ENCODE data around the gene TRPM4. TPM values are rescaled to one million over a fixed set of nuclear protein-coding genes. Genes with fewer than 3 reads are reported as not detected.

Gene TRPM4
- total and polyA plus RNA-seq, 2 of the 8 experiments (the other 6 are each of a cell fraction or from before 2014, with no cell fraction given), result 11.3 to 13.3 TPM

DNA sequence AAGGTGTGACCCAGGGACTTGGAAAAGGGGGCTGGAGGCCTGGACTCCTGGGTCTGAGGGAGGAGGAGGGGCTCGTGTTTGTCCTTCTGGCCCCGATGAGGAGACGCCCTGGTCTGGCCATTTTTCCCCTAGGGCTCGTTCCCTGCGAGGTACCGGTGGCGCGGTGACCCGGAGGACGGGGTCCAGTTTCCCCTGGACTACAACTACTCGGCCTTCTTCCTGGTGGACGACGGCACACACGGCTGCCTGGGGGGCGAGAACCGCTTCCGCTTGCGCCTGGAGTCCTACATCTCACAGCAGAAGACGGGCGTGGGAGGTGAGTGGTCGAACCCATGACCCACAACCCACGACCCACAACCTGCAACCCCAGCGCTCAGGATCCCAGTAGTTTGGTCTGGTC is 10.8 kb downstream of the TRPM4 start:
- Histone ChIP-seq H3K36me3 (ENCODE audit: control insufficient read depth in 2 of 4, insufficient read depth in 4 of 4, low read length in 3 of 4) (peaks cover 0 to 2% (median 0%) of the 10 kb centered on the region in 4 experiments; a peak in 1 of 8 replicates), H3K4me2 (ENCODE audit: insufficient read depth in 1 of 2, low read depth in 2 of 2, low read length in 2 of 2) (no peak overlapping the region), H3K27ac (ENCODE audit: low read depth, low read length) (no peak overlapping the region), H3K9me3 (ENCODE audit: insufficient read depth in 2 of 2, low read depth in 1 of 2, low read length in 1 of 2) (no peaks in the 10 kb centered on the region), H3K56ac (replicated peaks; ENCODE audit: insufficient read length, low read depth, low read length) (no peak overlapping the region), H3K9ac (replicated peaks in 1 of 4; ENCODE audit: extremely low read depth in 1 of 4, low read depth in 3 of 4, low read length in 3 of 4) (no peak overlapping the region), H2AFZ (ENCODE audit: low read length) (no peak overlapping the region), H3K23me2 (ENCODE audit: low read depth, low read length) (peaks cover 6% of the 10 kb centered on the region; the same call in 1 of the 2 replicates), H4K5ac (ENCODE audit: insufficient read length, low read depth, low read length) (no peak overlapping the region), H2BK15ac (ENCODE audit: low read length) (no peak overlapping the region), H3K18ac (ENCODE audit: extremely low read depth, low read length) (no peak overlapping the region), H4K20me1 (replicated peaks in 1 of 2; ENCODE audit: control insufficient read depth in 1 of 2, insufficient read depth in 2 of 2, low read length in 2 of 2) (peaks cover 0 to 1% of the 10 kb centered on the region in 2 experiments), H2BK12ac (ENCODE audit: low read depth, low read length) (no peak overlapping the region), H2BK5ac (ENCODE audit: low read depth, low read length) (no peak overlapping the region), H2AK5ac (ENCODE audit: low read depth, low read length) (no peak overlapping the region), H3K23ac (ENCODE audit: insufficient read length) (no peak overlapping the region), H4K91ac (replicated peaks; ENCODE audit: insufficient read length, low read length) (no peak overlapping the region), H3K79me2 (ENCODE audit: control insufficient read depth in 1 of 2, insufficient read depth in 2 of 2, low read length in 2 of 2) (no peaks in the 10 kb centered on the region), H3K4me1 (replicated peaks in 1 of 4; ENCODE audit: control insufficient read depth in 3 of 4, insufficient read depth in 4 of 4, low read length in 3 of 4) (peaks cover 0 to 12% (median 8%) of the 10 kb centered on the region in 4 experiments; a peak in 6 of 7 replicates), H3K14ac (ENCODE audit: insufficient read length) (no peak overlapping the region), H3K79me1 (ENCODE audit: low read depth, low read length) (no peaks in the 10 kb centered on the region), H3K27me3 (replicated peaks in 1 of 4; ENCODE audit: control insufficient read depth in 3 of 4, extremely low read depth in 1 of 4, insufficient read depth in 3 of 4, low read length in 3 of 4) (peaks cover 0 to 5% (median 2%) of the 10 kb centered on the region in 4 experiments; a peak in 3 of 7 replicates), H2BK20ac (ENCODE audit: low read length) (no peak overlapping the region), H2BK120ac (replicated peaks; ENCODE audit: low read depth, low read length) (no peak overlapping the region), H3K4ac (replicated peaks; ENCODE audit: insufficient read length, low read depth, low read length) (no peak overlapping the region), H4K8ac (ENCODE audit: extremely low read depth, insufficient read depth, low read length) (0 out of 2 replicates have a peak overlapping the region, but pooled peaks have one; percentile 25), H3K4me3 (ENCODE audit: extremely low read depth in 1 of 4, insufficient read depth in 2 of 4, low read depth in 3 of 4, low read length in 4 of 4) (no peak overlapping the region)
- WGBS, 2 experiments (ENCODE audit: extremely low coverage in 1 of 2, insufficient coverage in 1 of 2, insufficient read length in 1 of 2, insufficient replicate concordance in 2 of 2, low coverage in 1 of 2, low lambda C conversion rate in 2 of 2, missing lambda C conversion rate in 1 of 2), result 86% methylated on average over 16 of the region's 23 CpGs; no CpG with 5 or more reads in 1 of the 2 experiments
- ChIA-PET CTCF (ENCODE audit: partially characterized antibody) (interaction anchor here (0.6 to 1.9 kb wide), 4 partner anchors 30 to 1499 kb away, joined by 3 to 4 read pairs (median 4); no protein-coding TSS in a partner anchor), POLR2A (ENCODE audit: partially characterized antibody) (interaction anchor here (0.7 kb wide), 1 partner anchor 18 kb away, joined by 3 read pairs; no protein-coding TSS in a partner anchor)
- no peak for DNase-seq (ENCODE audit: low read depth in 1 of 2, low spot score in 2 of 2)
- no peak for TF ChIP-seq RAD21 (IDR thresholded peaks at IDR 0.05 in 1 of 2, conservative IDR thresholded peaks at IDR 0.05 in 1 of 2; ENCODE audit: low read depth in 2 of 2, low read length in 2 of 2)
- TF ChIP-seq SP2 (IDR thresholded peaks at IDR 0.05; ENCODE audit: low read length), result no peak
- no peak for TF ChIP-seq SIN3A (conservative IDR thresholded peaks at IDR 0.05 in 1 of 2, IDR thresholded peaks at IDR 0.05 in 1 of 2; ENCODE audit: low read depth in 1 of 2, low read length in 2 of 2)
- no peak for TF ChIP-seq MAX (IDR thresholded peaks at IDR 0.05)
- no peak for FAIRE-seq
